HG02763 (cell line): ENCODE results near the gene RNPS1.
"Not testable (repeated sequence)": the region's sequence is repeated elsewhere in the genome, so short reads cannot be mapped to it uniquely, and the experiment has no call there.

Source experiments
- ATAC-seq: cut with Tn5 transposase; IDR thresholded peaks from one replicate; pipeline ENCODE4 v1.9.1; 2021; ENCODE audit warnings: mild to moderate bottlenecking, moderate library complexity; ENCODE audit not compliant: unreplicated experiment

The RNPS1 gene

GRCh38 chr16:2282866-2283555 lies 15.1 kb upstream of the RNPS1 start:
- no peak for ATAC-seq

DNA sequence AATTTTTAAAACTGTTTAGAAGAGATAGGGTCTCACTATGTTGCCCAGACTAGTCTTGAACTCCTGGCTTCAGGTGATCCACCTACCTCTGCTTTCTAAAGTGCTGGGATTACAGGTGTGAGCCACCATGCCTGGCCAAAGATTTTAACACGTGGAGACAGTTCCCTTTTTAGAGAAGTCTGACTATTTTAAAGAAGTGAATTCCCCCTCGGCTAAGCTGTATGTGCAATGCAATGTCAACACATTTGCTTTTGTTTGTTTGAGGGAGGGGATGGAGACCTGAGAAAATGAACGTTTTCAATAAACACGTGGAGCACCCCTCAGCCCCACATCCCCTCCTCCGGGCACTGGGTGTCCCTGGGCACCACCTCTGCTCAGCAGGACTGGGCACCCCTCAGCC lies 14.3 kb upstream of the RNPS1 start:
- ATAC-seq, result no peak

DNA sequence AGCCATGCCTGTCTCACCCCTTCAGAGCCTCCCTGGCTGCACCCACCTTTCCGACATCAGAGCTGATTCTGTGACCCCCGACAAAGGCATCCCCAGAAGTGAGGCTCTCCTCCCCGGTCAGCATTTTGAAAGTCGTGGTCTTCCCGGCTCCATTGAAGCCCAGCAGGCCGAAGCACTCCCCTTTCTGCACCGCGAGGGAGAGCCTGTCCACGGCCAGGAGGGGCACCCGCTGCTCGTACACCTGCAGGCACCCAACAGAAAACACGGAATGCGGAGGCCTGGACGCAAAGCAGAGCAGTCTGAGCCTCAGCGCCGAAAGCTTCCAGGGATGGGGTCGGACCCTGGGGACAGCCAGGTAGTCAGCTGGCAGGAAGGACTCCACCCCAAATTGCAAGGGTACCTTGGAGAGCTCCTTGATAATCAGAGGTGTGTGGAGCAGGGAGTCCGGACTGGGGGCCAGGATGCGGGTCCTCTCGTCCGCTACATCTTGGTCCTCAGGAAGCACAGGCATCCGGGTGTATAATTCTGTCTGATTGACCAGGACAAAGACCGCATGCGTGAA lies 13.1 kb upstream of the RNPS1 start:
- no peak for ATAC-seq

GRCh38 chr16:2280461-2280860 lies 12.5 kb upstream of the RNPS1 start:
- no peak for ATAC-seq

- no peak for ATAC-seq
These were observed 11.3 kb upstream of the RNPS1 start for GRCh38 chr16:2278956-2279800.

- no peak for ATAC-seq
These were observed 10.3 kb upstream of the RNPS1 start for GRCh38 chr16:2278272-2278608.

DNA sequence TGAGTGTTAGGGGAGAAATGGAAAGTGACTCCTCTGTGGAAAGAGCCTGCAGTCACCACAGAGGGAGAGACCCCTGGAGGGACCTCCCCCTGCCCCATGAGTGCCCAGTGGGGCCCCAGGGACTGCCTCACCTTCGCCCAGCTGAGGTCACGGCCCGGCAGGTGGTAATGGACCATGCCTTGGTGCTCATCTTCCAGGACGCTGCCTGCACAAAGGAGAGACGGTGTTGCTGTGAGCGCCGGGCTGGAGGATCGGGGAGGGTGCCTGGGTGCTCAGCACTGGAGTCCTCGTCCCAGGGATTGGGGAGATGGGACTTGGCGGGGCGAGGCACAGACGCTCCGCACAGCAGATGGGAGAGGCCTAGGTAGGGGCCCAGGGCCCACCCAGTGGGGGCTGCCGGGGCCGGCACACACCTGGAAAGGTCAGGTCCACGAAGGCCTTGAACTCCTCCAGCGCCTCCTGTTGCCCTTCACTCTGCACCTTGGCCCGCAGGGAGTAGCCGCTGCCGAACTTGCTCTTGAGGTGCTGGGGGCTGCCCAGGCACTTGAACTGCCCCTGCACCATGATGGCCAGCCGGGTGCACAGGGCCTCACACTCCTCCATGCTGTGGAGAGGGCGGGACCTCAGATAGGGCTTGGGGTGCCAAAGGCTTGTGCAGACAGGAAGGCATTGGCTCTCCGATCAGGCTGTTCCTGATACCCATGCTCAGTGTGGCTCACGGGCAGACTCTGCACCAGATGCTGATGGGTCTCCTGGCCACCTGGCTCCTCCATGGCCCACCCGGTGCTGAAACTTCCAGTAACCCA lies 9.7 kb upstream of the RNPS1 start:
- no peak for ATAC-seq

DNA sequence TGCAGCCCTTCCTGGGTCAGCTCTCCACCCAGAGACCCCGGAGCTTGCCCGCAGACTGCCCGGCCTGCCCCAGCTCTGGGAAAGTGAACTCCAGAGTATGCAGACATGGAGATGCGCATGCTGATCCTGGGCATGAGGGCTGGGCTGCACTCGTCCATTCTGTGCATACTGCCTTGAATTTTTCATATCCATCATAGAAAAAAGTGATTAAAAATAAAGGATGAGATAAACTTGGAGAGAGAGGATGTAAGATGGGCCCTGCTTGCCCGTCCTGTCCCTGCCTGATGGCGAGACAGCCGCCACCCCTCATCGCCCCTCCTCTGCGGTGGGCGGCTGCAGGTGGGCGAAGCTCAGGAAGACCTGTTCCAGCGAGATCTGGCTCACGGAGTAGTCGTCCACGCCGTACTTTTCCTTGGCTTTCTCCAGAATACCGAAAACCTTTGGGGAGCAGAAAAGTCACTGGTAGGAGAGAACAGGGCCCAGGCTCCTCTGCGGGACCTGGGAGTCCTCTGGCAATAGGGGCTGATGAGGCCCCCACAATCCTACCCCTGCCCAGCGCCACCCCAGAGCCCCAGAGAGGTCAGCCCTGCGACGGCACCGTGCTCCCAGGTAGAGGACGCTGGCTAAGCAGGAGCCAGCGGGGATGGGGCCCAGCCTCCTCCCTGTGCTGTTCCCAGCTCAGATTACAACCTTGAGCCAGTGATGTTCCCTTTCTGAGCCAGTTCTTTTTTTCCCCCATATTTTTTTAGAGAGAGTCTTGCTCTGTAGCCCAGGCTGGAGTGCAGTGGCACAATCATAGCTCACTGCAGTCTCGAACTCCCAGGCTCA lies 8.7 kb upstream of the RNPS1 start:
- no peak for ATAC-seq

DNA sequence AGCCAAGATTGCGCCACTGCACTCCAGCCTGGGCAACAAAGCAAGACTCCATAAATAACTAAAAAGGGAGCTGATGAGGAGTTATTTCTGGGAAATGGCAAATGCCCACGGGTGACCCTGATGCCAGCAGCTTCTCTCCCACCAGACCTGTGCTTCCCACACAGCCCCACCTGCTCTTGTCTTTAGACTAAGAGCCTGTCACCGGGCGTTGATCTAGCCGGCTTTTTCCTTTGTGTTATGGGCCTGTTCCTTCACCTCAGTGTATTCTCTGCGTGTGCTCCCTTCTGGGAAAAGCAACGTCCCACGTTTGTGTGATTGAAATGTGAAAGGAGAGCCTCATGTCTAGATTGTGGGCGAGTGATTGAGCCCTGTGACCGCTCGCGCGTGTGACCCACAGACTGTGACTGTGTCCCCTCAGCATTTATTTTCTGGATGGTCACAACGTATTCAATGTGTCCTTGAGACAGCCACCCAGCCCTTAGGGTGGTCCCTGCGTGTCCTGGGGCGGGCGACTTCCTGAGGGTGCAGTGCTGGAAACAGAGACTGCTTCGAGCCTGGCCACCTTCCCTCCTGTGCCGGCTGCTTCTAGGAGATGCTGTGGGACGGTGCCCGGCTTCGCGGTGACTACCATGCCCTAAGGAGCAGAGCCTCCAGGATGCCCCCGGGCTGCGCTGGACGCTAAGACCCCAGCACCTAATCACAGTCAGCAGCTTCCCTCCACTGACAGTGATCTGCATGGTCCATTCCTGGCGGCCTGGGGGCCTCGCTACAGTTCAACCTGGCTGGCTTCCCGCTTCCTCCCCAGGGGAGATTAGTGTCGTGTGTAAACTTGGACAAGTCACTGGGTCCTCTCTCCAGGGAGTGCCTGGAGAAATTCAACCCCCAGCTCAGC lies 7.8 kb upstream of the RNPS1 start:
- ATAC-seq, result no peak

GRCh38 chr16:2273931-2274330 lies 6.0 kb upstream of the RNPS1 start:
- no peak for ATAC-seq

DNA sequence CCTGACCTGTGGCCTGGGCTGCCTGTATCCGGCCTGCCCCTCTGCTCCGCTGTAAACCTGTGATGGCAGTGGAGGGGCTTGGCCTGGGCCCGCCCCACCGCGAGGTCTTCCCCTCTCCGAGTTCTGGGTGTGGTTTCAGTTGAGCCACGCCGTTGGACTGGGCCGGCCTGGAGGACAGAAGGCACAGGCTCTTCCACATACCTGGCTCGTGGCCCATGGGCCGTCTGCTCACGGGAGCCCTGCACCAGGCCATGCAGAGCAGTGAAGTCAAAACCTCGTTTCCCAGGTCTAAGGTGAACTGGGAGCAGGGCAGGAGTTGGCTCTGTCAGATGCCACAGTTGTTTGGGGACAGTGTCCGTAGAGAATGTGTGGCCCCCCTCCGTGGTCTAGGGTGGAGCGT lies 5.6 kb upstream of the RNPS1 start:
- ATAC-seq, result no peak

DNA sequence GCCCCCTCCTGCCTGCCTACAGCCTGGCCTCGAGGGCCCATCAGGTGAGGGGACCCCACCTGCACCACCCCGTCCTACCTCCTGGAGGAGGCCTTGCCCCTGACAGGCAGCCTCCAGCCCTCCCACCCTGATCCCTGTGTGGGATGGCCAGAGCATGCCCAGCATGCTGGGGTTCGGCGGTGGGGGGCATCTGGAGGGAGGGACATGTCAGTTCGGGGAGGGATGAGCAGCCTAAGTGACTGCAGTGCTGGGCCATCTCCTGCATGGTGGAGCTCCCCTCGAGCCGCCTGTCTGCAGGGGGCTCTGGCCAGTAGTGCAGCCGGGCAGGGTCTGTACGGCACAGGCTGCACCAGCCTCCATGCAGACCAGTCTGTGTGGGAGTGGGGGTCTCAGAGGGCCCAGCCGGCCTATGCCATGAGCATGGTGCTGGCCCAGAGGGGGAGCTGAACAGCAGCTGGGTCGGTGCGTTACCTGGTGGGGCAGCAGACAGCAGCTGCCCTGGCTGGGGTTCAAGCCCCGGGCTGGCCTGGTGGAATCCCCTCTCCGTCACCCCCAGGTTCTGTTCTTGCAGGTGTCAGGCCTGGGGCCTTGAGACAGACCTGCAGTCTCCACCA lies 4.0 kb upstream of the RNPS1 start:
- ATAC-seq, result no peak

DNA sequence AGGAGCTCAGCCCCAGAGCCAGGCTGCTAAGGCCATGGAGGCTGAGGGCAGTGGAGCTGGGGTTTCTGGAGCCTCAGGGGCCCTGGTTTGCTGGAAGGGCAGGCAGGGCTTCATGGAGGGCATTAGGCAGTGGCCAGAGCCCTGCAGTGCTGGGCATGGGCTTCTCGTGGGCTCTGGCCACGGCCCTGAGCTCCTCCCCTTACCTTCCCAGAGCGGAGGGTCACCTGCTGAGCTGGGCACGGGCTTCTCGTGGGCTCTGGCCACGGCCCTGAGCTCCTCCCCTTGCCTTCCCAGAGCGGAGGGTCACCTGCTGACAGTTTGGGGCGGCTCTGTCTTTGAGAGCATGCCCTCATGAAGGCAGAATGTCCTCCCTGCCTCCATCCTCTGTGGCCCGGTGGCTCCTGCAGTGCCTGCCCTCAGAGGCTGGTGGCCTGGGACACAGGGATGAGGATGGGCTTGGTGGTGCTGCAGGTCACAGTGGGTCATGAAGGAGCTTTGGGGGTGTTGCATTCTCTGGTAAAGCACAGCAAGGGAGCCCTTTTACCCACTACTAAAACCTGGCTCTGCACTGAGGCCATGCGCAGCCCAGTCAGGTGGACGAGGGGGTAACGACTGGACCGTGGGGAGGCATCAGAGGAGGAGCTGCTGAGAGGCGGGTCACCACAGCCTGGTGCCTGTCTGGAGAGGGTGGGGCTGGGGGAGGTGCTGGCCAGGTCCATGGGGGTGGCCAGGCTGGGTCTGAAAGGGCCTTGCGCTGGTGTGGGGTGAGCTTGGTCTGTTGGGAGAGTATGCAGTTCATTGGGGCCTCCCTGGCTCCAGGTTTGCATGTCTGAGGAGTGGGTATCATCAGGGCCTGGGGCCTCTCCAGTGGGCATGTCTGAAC lies 2.9 kb upstream of the RNPS1 start:
- ATAC-seq, result no peak

DNA sequence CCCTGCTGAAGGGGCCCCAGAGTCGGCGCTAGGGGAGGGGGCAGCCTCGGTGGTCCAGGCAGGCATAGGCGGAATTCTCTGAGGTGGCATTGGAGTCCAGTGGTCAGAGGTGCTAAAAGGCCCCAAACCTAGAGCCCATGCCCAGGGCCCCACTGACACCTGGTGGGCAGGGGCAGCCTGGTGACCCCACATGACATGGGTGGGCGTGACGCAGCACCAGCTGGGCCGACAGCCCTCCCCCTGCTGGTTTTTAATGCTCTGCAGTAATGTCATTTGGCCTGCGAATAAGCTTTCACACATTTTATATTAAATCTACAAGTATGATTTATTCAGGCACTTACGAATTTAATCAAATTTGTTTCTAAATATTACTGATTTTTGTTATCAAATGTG lies 2.1 kb upstream of the RNPS1 start:
- no peak for ATAC-seq

DNA sequence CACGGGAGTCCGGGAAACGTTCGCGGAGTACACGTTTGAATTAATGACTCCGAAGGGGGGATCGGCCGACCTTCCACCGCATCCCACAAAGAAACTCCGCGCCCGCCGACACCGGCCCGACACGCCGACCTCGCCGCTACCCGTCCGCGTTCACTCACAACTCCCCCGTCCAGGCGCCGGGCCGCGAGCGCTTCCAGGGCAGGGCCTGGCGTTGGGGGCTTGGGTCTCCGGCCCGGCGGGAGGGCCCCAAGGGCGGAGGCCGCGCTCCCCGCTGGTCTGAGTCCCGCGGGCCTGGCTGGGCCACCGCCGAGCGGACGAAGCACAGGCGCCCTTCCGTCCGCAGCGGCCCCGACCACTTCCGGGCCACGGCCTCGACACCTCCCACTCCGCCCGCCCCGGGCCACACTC lies 417 bp downstream of the RNPS1 start:
- ATAC-seq, result peak; percentile 59

DNA sequence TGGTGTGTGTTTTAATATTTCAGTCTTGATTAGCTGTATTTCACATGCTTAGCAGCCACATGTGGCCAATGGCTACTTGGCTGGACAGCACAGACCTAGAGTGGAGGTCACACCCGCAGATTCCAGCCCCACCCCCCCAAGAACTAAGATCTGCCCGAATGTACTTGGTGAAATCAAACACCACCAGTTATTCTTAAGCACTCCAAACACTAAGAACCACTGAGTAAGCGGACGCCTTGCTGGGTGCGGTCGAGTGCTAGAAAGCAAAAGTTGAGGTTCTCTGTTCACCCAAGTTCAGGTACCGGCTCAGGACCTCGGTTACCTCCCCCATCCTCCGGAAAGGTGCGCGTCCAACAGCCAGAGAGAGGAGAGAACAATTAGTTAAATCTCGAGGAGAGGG lies 1.0 kb downstream of the RNPS1 start:
- ATAC-seq, result not testable (repeated sequence)

GRCh38 chr16:2263026-2263425 lies 4.9 kb downstream of the RNPS1 start:
- not testable (repeated sequence) for ATAC-seq

- ATAC-seq, result no peak
These were observed 7.7 kb downstream of the RNPS1 start for GRCh38 chr16:2260250-2260649.
